ENCODE results near the gene IREB2.
A peak's percentile ranks its signal among the peaks of the same experiment; 100 is the strongest.

GRCh38 chr15:78437762-78438618 is at the start of gene IREB2:
- TF ChIP-seq MEIS1 (CRISPR knock-in tag; IDR thresholded peaks at IDR 0.05; ENCODE audit: borderline replicate concordance) (no peak), PCBP1 (IDR thresholded peaks at IDR 0.05; ENCODE audit: borderline replicate concordance, low read depth, low read length) (no peak), IKZF1 (IDR thresholded peaks at IDR 0.05) (no peak), BRCA1 (CRISPR knock-in tag; IDR thresholded peaks at IDR 0.05) (0 out of 2 replicates have a peak, but pooled peaks have one; percentile 75), ATF1 (CRISPR knock-in tag; IDR thresholded peaks at IDR 0.05) (no peak), CTCF (CRISPR knock-in tag; IDR thresholded peaks at IDR 0.05) (no peak), JUND (CRISPR knock-in tag; IDR thresholded peaks at IDR 0.05) (0 out of 2 replicates have a peak, but pooled peaks have one; percentile 9), ZNF564 (CRISPR knock-in tag; IDR thresholded peaks at IDR 0.05) (no peak; the same call in 1 of the 2 replicates), KLF12 (CRISPR knock-in tag; IDR thresholded peaks at IDR 0.05; ENCODE audit: borderline replicate concordance) (no peak; the same call in 1 of the 2 replicates), ZNF274 (CRISPR knock-in tag; IDR thresholded peaks at IDR 0.05) (no peak; the same call in 1 of the 2 replicates), PHB2 (IDR thresholded peaks at IDR 0.05; ENCODE audit: partially characterized antibody) (no peak)

Data from HepG2 (cell line).